ENCODE measurements around the gene GDAP1L1.

The GDAP1L1 gene

GRCh38 chr20:44204832-44205215 is 42.3 kb upstream of the GDAP1L1 start:
- no peak for TF ChIP-seq CTCF (IDR thresholded peaks at IDR 0.05; ENCODE audit: insufficient read depth, missing control alignments)
- no peak for DNase-seq (ENCODE audit: insufficient read length, low spot score)
- no peak for FAIRE-seq

GRCh38 chr20:44206132-44206531 is 41.0 kb upstream of the GDAP1L1 start:
- no peak for FAIRE-seq
- no peak for TF ChIP-seq CTCF (IDR thresholded peaks at IDR 0.05; ENCODE audit: insufficient read depth, missing control alignments)
- DNase-seq (ENCODE audit: insufficient read length, low spot score): no peak

DNA sequence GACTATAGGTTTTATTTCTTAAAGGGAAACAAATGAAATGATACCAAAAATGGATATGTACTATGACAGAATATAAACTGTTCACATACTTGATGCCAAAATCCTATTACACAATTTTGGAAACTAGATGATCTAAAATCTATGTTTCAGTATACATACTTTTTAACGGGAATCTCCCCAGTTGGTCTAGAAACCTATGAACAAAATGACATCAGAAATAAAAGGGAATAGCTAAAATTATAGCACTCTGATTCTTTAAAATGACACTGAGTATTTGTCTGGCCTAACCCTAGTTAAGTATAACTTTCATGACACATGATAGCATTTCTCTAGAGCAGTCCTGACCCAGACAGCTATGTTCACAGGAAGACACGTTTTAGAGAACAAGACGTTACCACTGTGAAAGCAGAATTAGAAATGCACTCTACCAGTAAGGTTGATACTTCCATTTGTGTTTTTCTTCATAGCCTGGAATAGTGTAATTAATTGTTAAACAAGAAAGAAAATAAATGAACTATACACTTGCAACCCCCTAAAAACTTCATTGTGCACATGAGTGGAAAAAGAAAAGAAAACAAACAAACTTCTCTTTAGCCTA is 39.9 kb upstream of the GDAP1L1 start:
- no peak for TF ChIP-seq CTCF (IDR thresholded peaks at IDR 0.05; ENCODE audit: insufficient read depth, missing control alignments)
- FAIRE-seq (no peak), DNase-seq (ENCODE audit: insufficient read length, low spot score) (no peak)

DNA sequence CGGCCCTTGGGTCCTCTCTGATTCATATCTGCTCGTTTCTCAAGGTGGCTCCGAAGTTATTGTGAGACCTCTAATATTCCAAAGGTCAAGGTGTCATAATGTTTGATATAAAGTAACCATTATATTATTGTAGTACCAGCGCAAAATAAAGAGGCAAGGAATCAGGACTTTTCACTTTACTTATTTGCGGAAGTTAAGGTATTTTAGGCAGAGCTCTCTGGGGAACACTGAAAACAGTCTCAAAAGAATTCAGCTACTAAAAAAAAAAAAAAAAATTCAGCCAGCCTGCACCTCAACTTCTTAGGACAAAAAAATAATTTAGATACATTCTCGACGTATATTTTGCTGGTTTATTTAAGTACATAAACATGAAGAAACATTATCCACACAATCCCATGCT is 38.9 kb upstream of the GDAP1L1 start:
- no peak for DNase-seq (ENCODE audit: insufficient read length, low spot score)
- TF ChIP-seq CTCF (IDR thresholded peaks at IDR 0.05; ENCODE audit: insufficient read depth, missing control alignments): no peak
- FAIRE-seq: no peak

DNA sequence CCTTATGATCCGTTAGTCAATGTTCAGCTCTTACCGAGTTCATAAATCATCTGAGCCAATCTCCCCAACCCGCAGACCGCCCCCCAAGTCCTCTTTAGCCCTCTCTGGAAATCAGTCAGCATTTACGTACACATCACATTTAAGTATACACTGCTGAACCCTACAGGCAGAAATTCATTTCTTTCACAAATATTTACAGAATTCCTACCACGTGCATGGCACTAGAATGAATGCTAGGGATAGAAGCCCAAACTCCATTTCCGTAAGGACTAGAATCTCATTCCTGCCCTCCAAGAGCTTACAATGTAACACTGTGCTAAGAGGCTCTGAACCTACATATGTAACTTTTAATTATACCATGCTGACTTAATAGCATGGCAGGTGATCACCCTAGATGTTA is 38.3 kb upstream of the GDAP1L1 start:
- DNase-seq (ENCODE audit: insufficient read length, low spot score) (no peak), FAIRE-seq (no peak)
- TF ChIP-seq CTCF (IDR thresholded peaks at IDR 0.05; ENCODE audit: insufficient read depth, missing control alignments): no peak

DNA sequence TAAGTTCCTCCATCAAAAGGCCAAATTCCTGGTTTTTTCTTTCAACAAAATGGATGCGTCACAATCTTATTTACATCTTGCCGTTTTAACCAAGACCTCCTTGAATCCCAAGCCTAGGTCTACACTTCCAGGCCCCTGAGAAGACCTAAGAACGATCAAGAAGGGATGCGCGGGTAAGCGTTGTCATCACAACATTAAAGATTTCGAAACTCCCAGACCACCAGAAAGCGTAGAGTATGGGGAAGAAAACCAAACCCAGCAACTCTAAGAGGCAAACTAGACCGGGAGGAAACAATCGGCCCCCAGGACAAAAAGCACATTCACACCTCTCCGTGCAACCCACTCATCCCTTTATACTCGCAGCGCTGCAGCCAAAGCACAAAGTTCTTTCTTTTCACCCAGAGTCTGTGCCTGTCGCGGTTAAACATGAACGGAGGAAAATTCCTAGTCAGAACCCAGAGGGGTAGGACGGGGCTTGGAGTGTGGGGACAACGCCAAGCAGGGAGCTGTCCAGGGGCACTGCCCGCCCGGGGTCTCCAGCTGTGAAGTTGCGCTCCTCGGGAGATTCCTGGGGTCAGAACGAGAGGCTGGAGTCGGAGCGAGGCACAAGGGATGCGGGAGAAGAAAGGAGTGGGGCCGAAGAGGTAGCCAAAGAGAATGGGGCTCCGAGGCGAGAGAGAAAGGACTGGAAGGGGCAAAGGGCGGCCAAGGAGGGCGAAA is 37.3 kb upstream of the GDAP1L1 start:
- TF ChIP-seq CTCF (IDR thresholded peaks at IDR 0.05; ENCODE audit: insufficient read depth, missing control alignments): no peak
- no peak for FAIRE-seq

More for the DNA sequence above, 37.3 kb upstream of the GDAP1L1 start:
- DNase-seq (ENCODE audit: insufficient read length, low spot score): no peak
